ENCODE data around the gene ASB16. TPM values are rescaled to one million over a fixed set of nuclear protein-coding genes. Genes with fewer than 3 reads are reported as not detected.

Gene ASB16
- polyA plus RNA-seq, 1 experiment, result not detected

DNA sequence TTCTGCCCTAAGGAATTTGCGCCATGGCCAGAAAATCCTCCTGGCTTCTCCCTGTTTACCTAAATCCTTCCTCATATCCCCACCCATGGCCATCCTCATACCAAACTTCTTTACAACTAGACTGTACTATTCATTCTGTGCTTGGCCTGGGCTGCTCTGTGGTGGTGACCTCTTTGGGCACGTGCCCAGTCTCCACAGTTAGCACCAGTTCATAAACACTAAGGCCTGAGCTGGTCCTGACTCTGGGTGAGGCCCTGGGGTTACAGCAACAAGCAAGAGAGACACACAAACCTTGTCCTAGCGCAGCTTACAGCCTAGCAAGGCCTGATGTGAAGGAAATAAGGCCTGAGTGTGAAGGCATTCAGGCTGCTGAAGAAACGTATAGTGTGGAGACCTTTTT lies 32.3 kb downstream of the ASB16 start:
- Histone ChIP-seq H3K27ac (ENCODE audit: low read depth, low read length) (no peak overlapping the region), H3K9me3 (ENCODE audit: control insufficient read depth, insufficient read depth, low read length) (no peaks in the 10 kb centered on the region), H3K4me3 (ENCODE audit: low read depth, low read length) (no peak overlapping the region), H3K27me3 (ENCODE audit: control insufficient read depth, insufficient read depth, low read length) (no peaks in the 10 kb centered on the region)
- POLR2A ChIA-PET, result no interaction called here
- DNase-seq (ENCODE audit: low read depth, low spot score), result no peak
- CTCF ChIA-PET, result interaction anchor here (1.6 kb wide), 1 partner anchor 129 kb away, joined by 4 read pairs; no protein-coding TSS in a partner anchor
- TF ChIP-seq, protein P1, sequence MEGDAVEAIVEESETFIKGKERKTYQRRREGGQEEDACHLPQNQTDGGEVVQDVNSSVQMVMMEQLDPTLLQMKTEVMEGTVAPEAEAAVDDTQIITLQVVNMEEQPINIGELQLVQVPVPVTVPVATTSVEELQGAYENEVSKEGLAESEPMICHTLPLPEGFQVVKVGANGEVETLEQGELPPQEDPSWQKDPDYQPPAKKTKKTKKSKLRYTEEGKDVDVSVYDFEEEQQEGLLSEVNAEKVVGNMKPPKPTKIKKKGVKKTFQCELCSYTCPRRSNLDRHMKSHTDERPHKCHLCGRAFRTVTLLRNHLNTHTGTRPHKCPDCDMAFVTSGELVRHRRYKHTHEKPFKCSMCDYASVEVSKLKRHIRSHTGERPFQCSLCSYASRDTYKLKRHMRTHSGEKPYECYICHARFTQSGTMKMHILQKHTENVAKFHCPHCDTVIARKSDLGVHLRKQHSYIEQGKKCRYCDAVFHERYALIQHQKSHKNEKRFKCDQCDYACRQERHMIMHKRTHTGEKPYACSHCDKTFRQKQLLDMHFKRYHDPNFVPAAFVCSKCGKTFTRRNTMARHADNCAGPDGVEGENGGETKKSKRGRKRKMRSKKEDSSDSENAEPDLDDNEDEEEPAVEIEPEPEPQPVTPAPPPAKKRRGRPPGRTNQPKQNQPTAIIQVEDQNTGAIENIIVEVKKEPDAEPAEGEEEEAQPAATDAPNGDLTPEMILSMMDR (IDR thresholded peaks at IDR 0.05; ENCODE audit: low read depth, low read length), result no peak

DNA sequence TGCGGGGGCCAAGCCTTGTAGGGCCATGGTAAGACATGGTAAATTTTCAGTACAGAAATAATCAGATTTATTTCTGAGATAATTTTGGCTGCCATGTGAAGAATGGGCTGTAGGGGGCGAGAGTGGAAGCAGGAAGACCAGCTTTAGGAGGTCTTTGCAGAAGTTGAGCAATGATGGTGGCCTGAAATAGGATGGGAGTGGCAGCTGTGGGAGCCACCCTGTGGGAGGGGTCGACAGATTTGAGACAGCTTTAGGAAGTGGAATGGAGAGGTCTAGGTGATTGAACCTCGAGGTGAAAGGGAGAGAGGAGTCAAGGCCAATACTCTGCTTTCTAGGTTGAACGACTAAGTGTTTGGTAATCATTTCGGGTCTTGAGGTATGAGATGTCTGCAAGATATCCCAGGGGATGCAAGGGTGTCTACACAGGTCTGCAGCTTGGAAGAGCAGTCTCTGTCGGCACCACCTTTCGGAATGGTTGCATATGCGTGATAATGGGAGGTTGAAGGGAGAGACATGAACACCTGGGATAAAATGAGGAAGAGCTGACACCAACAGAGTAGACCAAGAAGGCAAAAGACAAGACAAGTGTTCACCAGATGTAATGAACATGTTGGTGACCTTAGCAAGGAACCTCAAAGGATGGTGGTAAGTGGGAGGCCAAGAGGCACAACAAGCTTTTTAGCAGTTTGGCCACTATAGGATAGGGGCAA lies 33.4 kb downstream of the ASB16 start:
- H3K27ac ChIP-seq (ENCODE audit: low read depth, low read length), result peak overlapping the region; percentile 47
- ChIA-PET POLR2A (interaction anchor here (0.6 to 1.0 kb wide), 2 partner anchors 30 to 105 kb away, joined by 3 read pairs; partner anchors contain the start of gene RUNDC3A), CTCF (interaction anchor here (0.5 to 1.4 kb wide), 7 partner anchors 13 to 147 kb away, joined by 3 to 7 read pairs (median 4); partner anchors contain the start of gene GRN)
- DNase-seq (ENCODE audit: low read depth, low spot score), result no peak
- TF ChIP-seq, protein P1 (IDR thresholded peaks at IDR 0.05; ENCODE audit: low read depth, low read length), result peak; percentile 69
- H3K4me3 ChIP-seq (ENCODE audit: low read depth, low read length), result no peak overlapping the region
- no peaks in the 10 kb centered on the region for H3K27me3 ChIP-seq (ENCODE audit: control insufficient read depth, insufficient read depth, low read length)
- no peaks in the 10 kb centered on the region for H3K9me3 ChIP-seq (ENCODE audit: control insufficient read depth, insufficient read depth, low read length)

DNA sequence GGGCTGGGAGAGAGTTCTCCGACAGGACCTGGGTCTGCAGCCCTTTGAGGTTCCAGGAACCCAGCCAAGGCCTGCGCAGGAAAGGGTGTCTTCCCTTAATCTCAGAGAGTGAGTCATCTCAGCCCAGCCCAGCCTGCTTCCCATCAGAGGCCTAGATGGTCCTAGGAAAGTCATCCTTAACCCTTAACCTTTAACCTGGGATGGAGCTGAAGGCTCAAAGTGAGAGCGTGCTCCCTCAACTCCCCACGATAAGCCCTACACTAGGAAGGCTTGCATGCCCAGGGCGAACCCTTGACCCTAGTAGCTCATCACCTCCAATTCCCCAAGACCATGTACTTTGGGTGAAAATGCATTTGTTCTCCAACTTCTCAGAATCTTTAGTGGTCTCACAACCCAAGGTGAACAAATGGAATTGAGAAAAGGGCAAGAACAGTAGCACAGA lies 34.0 kb downstream of the ASB16 start:
- POLR2A ChIA-PET, result interaction anchor here (0.6 kb wide), 2 partner anchors 14 to 31 kb away, joined by 3 read pairs; no protein-coding TSS in a partner anchor
- TF ChIP-seq, protein P1 (IDR thresholded peaks at IDR 0.05; ENCODE audit: low read depth, low read length), result no peak
- CTCF ChIA-PET, result interaction anchor here (0.5 to 1.4 kb wide), 6 partner anchors 13 to 327 kb away, joined by 3 to 8 read pairs (median 4); no protein-coding TSS in a partner anchor
- H3K4me3 ChIP-seq (ENCODE audit: low read depth, low read length), result no peak overlapping the region
- no peaks in the 10 kb centered on the region for H3K9me3 ChIP-seq (ENCODE audit: control insufficient read depth, insufficient read depth, low read length)
- no peak for DNase-seq (ENCODE audit: low read depth, low spot score)
- no peaks in the 10 kb centered on the region for H3K27me3 ChIP-seq (ENCODE audit: control insufficient read depth, insufficient read depth, low read length)
- peak overlapping the region; percentile 47 for H3K27ac ChIP-seq (ENCODE audit: low read depth, low read length)

DNA sequence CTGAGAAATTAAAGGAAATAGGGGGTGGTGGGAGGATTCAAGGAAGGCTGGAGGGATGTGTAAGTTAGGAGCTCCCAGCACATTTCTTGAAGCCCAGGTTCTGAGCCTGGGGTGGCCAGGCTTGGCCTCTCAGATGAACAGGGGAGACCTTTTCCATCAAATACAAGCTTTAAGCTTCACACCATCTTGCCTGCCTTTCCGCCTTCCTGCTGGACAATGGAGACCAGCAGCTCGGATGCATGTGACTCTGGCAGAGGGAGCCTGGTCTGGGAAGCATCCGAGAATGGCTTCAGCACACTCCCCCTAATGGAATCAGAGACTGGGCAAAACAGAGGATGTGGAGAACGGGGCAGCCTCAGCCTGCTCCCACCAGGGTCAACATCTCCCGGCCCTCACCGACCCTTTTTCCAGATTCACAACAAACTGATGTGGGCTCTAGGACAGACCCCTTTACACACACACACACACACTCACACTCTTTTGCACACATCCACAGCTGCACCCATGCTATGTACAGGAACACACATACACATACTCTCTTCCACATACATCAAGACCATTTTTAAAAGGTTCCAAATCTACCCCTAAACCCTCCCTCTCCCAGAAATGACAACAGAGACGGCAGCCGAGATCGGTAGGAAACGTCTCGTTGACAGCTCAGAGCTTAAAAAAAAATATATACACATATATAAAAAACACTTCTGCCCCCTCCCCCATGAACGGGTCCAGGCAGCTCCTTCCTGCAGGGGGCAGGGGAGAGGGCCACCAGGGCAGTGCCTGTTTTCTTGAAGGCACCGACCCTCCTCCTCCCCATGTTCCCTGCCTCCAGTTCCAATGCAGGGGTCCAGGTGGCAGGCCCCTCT lies 35.7 kb downstream of the ASB16 start:
- H3K4me3 ChIP-seq (ENCODE audit: low read depth, low read length), result no peak overlapping the region
- H3K27ac ChIP-seq (ENCODE audit: low read depth, low read length), result peak overlapping the region; percentile 31
- no peaks in the 10 kb centered on the region for H3K9me3 ChIP-seq (ENCODE audit: control insufficient read depth, insufficient read depth, low read length)
- TF ChIP-seq, protein P1 (IDR thresholded peaks at IDR 0.05; ENCODE audit: low read depth, low read length), result peak; percentile 37
- POLR2A ChIA-PET, result interaction anchor here (0.7 kb wide), 1 partner anchor 15 kb away, joined by 3 read pairs; no protein-coding TSS in a partner anchor
- DNase-seq (ENCODE audit: low read depth, low spot score), result no peak
- CTCF ChIA-PET, result interaction anchor here (0.5 to 1.6 kb wide), 6 partner anchors 11 to 139 kb away, joined by 3 to 10 read pairs (median 4); partner anchors contain the start of gene GRN
- no peaks in the 10 kb centered on the region for H3K27me3 ChIP-seq (ENCODE audit: control insufficient read depth, insufficient read depth, low read length)
